ENCODE measurements around the gene HBB.
"Not testable (repeated sequence)": the region's sequence is repeated elsewhere in the genome, so short reads cannot be mapped to it uniquely, and the experiment has no call there.

HBB gene

DNA sequence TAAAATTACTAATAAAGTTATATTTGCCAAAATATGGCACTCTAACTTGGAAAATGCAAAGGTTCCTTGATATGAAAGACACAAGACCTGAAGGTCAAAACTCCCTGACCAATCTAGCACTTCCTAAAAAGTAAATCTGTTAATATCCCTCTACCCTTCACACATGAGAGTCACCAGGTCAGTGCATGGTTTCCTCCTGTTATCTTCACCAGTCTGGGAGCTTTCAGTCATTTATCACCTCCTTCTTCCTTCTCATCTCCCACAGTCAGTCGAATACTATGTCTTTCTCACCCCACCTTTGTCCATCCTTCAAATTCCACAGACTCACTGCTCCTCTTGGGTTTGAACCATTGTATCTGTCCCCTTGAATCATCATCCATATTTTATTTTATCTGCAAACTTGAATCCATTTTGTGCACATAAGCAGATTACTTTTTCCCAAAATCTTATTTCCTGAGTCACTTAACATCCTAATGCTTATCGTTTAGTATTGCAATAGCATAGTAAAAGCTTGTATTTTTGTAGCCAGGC, 40.2 kb upstream of the HBB start:
- no peak overlapping the region for H3K4me3 ChIP-seq
- TF ChIP-seq, protein P1, sequence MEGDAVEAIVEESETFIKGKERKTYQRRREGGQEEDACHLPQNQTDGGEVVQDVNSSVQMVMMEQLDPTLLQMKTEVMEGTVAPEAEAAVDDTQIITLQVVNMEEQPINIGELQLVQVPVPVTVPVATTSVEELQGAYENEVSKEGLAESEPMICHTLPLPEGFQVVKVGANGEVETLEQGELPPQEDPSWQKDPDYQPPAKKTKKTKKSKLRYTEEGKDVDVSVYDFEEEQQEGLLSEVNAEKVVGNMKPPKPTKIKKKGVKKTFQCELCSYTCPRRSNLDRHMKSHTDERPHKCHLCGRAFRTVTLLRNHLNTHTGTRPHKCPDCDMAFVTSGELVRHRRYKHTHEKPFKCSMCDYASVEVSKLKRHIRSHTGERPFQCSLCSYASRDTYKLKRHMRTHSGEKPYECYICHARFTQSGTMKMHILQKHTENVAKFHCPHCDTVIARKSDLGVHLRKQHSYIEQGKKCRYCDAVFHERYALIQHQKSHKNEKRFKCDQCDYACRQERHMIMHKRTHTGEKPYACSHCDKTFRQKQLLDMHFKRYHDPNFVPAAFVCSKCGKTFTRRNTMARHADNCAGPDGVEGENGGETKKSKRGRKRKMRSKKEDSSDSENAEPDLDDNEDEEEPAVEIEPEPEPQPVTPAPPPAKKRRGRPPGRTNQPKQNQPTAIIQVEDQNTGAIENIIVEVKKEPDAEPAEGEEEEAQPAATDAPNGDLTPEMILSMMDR (IDR thresholded peaks at IDR 0.05): no peak
- H3K27me3 ChIP-seq: no peaks in the 10 kb centered on the region
- H3K36me3 ChIP-seq: no peaks in the 10 kb centered on the region
- intact Hi-C loops (cut with DNase I; ENCODE audit: low total_unique reads): no loop called here
- H3K4me1 ChIP-seq: no peaks in the 10 kb centered on the region
- H3K9me3 ChIP-seq: no peaks in the 10 kb centered on the region
- DNase-seq: no peak
- H3K27ac ChIP-seq: no peak overlapping the region

DNA sequence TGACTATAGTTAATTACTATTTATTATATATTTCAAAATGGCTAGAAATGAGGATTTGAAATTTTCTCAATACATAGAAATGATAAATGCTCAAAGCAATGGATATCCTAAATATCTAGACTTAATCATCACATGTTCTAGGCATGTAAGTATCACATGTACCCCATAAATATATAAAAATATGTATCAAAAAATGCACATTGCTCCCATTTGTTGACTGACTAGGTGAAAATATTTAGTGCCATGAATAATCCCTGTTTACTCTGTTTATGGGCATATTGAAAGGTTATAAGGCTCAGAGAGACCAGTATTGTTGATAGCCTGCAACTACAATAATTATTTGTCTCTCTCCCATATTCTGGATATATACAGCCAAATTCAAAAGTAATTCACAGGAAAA, 39.7 kb upstream of the HBB start:
- H3K9me3 ChIP-seq: peaks cover 0 to 4% (median 0%) of the 10 kb centered on the region in 3 donors
- no peak overlapping the region for H3K4me3 ChIP-seq
- no peak for DNase-seq
- intact Hi-C loops (cut with DNase I; ENCODE audit: low total_unique reads): no loop called here
- TF ChIP-seq, protein P1 (IDR thresholded peaks at IDR 0.05): no peak
- H3K36me3 ChIP-seq: no peaks in the 10 kb centered on the region
- no peaks in the 10 kb centered on the region for H3K27me3 ChIP-seq
- H3K4me1 ChIP-seq: no peaks in the 10 kb centered on the region
- H3K27ac ChIP-seq: no peak overlapping the region

DNA sequence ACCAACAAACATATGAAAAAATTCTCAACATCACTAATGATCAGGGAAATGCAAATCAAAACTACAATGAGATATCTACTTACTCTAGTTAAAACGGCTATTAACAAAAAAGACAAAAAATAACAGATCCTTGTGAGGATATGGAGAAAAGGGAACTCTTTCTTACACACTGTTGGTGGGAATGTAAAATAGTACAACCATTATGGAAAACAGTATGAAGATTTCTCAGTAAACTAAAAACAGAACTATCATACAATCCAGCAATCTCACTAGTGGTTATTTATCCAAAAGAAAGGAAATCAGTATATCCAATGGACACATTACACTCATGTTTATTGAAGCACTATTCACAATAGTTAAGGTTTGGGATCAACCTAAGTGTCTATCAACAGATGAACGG, 39.0 kb upstream of the HBB start:
- no peak for DNase-seq
- no peak overlapping the region for H3K27ac ChIP-seq
- no peaks in the 10 kb centered on the region for H3K36me3 ChIP-seq
- no peaks in the 10 kb centered on the region for H3K4me1 ChIP-seq
- H3K4me3 ChIP-seq: no peak overlapping the region
- intact Hi-C loops (cut with DNase I; ENCODE audit: low total_unique reads): no loop called here
- no peaks in the 10 kb centered on the region for H3K27me3 ChIP-seq
- TF ChIP-seq, protein P1 (IDR thresholded peaks at IDR 0.05): no peak
- H3K9me3 ChIP-seq: peaks cover 0 to 6% (median 0%) of the 10 kb centered on the region in 3 donors

DNA sequence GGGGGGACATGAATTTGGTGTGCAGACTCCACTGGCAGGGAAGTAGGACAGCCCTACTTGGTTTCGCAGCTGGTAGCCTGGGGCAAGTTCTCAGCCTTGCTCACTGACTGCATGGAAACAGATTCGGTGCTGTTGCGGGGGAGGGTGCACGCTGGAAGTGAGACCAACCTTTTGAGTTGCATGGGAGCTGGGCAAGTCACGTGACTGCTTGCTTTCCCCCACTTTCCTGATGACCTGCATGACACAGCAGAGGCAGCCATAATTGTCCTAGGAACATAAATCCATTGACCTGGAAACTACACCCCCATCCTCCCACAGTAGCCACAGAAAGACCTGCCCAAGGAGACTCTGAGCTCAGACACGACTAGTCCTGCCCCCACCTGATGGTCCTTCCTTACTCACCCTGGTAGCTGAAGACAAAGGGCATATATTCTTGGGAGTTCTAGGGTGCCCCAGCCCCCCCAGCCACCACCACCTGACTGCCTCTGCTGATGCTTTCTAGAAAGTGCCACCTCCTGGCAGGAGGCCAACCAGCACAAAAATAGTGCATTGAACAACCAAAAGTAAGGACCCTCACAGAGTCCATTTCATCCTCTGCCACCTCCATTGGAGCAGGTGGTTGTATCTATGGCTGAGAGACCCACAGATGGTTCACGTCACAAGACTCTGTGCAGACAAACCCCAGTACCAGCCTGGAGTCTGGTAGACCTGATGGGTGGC, 31.8 kb upstream of the HBB start:
- Histone ChIP-seq H3K4me1 (no peaks in the 10 kb centered on the region), H3K27ac (no peak overlapping the region), H3K27me3 (no peaks in the 10 kb centered on the region), H3K4me3 (no peak overlapping the region), H3K36me3 (no peaks in the 10 kb centered on the region), H3K9me3 (peaks cover 0 to 6% (median 0%) of the 10 kb centered on the region in 3 donors)
- no peak for DNase-seq
- intact Hi-C loops (cut with DNase I; ENCODE audit: low total_unique reads): no loop called here
- TF ChIP-seq, protein P1 (IDR thresholded peaks at IDR 0.05): no peak

DNA sequence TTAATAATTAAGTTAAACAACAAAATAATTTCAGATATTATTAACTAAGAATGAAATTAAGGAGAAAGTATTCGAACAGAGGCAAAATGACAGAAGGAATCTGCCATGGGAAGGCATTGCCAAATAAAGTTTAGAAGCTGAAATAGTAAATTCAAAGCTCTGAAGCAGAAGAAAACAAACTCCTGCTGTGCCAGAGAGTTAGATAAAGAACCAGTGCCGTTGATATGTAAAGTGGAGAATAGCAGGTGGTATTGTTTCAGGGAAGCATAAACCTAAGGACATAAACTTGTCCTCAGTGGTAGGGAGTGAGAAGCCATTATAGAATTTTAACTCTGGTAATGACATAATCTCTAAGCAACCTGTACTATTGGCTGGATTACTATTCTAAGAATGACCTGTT, 30.4 kb upstream of the HBB start:
- Histone ChIP-seq H3K27ac (no peak overlapping the region), H3K27me3 (no peaks in the 10 kb centered on the region), H3K36me3 (no peaks in the 10 kb centered on the region), H3K4me3 (no peak overlapping the region), H3K4me1 (no peaks in the 10 kb centered on the region), H3K9me3 (peaks cover 0 to 6% (median 0%) of the 10 kb centered on the region in 3 donors)
- no peak for DNase-seq
- intact Hi-C loops (cut with DNase I; ENCODE audit: low total_unique reads): no loop called here
- TF ChIP-seq, protein P1 (IDR thresholded peaks at IDR 0.05): no peak

DNA sequence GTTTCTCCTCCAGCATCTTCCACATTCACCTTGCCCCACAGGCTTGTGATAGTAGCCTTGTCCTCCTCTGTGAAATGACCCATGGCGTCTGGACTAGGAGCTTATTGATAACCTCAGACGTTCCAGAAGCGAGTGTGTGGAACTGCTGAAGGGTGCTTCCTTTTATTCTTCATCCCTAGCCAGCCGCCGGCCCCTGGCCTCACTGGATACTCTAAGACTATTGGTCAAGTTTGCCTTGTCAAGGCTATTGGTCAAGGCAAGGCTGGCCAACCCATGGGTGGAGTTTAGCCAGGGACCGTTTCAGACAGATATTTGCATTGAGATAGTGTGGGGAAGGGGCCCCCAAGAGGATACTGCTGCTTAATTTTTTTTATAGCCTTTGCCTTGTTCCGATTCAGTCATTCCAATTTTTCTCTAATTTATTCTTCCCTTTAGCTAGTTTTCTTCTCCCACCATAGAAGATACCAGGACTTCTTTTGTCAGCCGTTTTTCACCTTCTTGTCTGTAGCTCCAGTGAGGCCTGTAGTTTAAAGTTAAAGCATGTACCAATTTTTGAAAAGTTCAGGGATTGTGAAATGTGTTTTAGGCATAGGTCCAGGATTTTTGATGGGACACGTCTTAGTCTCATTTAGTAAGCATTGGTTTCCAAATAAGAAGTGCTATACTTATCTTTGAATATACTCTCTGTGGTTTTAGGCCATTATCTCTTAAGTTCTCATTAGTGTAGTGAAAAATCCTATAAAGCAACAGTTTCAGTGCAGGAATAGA, 28.0 kb upstream of the HBB start, which contains the start of gene HBG2:
Gene HBG2 (minus strand): TSS at position 136 of the 768 bp plus-strand sequence. CDS start 53 bp downstream, at position 83.
- intact Hi-C loops (cut with DNase I; ENCODE audit: low total_unique reads); DNase-seq; H3K4me3 ChIP-seq; H3K4me1 ChIP-seq; H3K9me3 ChIP-seq; H3K27me3 ChIP-seq; H3K27ac ChIP-seq; H3K36me3 ChIP-seq: not testable (repeated sequence)

DNA sequence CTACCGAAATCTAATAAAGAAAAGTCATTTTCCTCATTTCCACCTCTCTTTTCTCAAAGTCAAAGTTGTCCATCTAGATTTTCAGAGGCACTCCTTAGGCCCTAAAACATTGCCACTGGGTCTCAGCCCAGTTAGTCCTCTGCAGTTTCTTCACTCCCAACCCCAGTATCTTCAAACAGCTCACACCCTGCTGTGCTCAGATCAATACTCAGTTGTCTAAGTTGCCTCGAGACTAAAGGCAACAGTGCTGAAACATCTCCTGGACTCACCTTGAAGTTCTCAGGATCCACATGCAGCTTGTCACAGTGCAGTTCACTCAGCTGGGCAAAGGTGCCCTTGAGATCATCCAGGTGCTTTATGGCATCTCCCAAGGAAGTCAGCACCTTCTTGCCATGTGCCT, 27.2 kb upstream of the HBB start:
- intact Hi-C loops (cut with DNase I; ENCODE audit: low total_unique reads); H3K4me1 ChIP-seq; H3K4me3 ChIP-seq; H3K27me3 ChIP-seq; H3K36me3 ChIP-seq; H3K27ac ChIP-seq; H3K9me3 ChIP-seq; DNase-seq: not testable (repeated sequence)

DNA sequence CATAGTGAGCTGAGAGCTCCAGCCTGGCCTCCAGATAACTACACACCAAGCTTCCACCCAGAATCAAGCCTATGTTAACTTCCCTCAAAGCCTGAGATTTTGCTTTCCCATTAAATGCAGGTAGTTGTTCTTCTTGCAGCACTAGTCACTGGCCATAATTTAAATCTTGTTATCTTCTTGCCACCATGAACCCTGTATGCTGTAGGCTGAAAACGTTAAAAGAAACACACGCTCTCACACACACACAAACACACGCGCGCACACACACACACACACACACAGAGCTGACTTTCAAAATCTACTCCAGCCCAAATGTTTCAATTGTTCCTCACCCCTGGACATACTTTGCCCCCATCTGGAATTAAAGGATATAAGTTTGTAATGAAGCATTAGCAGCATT, 26.6 kb upstream of the HBB start:
- H3K4me1 ChIP-seq; H3K36me3 ChIP-seq; H3K9me3 ChIP-seq; H3K27me3 ChIP-seq; DNase-seq; H3K27ac ChIP-seq; H3K4me3 ChIP-seq; intact Hi-C loops (cut with DNase I; ENCODE audit: low total_unique reads): not testable (repeated sequence)

All from tibial artery (tissue), 4 donors.